ENCODE measurements around the gene IGFBP4.
"Not testable (repeated sequence)": the region's sequence is repeated elsewhere in the genome, so short reads cannot be mapped to it uniquely, and the experiment has no call there.

IGFBP4 gene

DNA sequence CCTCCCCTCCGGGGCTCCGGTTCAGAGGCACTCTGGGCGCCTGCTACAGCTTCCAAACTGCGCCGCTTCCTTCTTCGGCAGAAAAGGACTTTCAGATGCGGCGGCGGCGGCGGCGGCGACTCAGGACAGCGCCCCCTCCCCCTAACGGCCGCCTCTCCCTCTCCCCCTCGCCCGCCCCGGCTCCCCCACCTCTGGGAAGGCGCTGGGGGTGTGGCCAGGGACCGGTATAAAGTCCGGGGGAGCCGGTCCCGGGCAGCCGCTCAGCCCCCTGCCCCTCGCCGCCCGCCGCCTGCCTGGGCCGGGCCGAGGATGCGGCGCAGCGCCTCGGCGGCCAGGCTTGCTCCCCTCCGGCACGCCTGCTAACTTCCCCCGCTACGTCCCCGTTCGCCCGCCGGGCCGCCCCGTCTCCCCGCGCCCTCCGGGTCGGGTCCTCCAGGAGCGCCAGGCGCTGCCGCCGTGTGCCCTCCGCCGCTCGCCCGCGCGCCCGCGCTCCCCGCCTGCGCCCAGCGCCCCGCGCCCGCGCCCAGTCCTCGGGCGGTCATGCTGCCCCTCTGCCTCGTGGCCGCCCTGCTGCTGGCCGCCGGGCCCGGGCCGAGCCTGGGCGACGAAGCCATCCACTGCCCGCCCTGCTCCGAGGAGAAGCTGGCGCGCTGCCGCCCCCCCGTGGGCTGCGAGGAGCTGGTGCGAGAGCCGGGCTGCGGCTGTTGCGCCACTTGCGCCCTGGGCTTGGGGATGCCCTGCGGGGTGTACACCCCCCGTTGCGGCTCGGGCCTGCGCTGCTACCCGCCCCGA is at the start of gene IGFBP4:
Gene IGFBP4 (plus strand): TSS at position 255 of the 792 bp plus-strand sequence. CDS start 286 bp downstream, at position 541.
- Mint-ChIP-seq H3K4me3 (peak within 1 kb of the TSS; percentile 82), H3K27me3 (peaks cover 38% of the 10 kb centered on the region), H3K36me3 (peaks cover 15% of the 10 kb centered on the region), H3K9me3 (no peaks in the 10 kb centered on the region), H3K27ac (peak within 1 kb of the TSS; percentile 92), H3K4me1 (peaks cover 57% of the 10 kb centered on the region)
- DNase-seq = peak; percentile 81
- CTCF ChIA-PET = interaction anchor here (0.6 to 9.1 kb wide), 21 partner anchors 9 to 143 kb away, joined by 3 to 73 read pairs (median 4); partner anchors contain the start of gene TOP2A

DNA sequence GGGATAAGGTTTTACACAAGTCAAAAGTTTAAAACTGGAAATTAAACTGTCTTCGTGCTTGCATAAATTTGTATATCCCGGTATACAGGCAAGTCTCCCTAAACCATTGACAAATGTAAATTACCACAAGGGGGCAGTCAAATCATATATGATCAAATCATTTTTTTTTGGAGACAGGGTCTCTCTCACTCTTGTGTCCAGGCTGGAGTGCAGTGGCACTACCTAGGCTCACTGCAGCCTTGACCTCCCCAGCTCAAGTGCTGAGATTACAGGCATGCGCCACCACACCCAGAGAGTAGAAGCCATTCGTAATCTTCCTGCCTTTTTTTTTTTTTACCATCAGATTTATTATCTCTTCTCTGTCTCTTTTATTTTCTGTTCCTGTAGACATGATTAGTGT is 44.1 kb upstream of the IGFBP4 start:
- no peaks in the 10 kb centered on the region for H3K27me3 Mint-ChIP-seq
- DNase-seq = no peak
- H3K4me1 Mint-ChIP-seq = peaks cover 36% of the 10 kb centered on the region
- H3K36me3 Mint-ChIP-seq = peaks cover 57% of the 10 kb centered on the region
- no peaks in the 10 kb centered on the region for H3K9me3 Mint-ChIP-seq
- H3K4me3 Mint-ChIP-seq = no peak overlapping the region
- peak overlapping the region; percentile 82 for H3K27ac Mint-ChIP-seq
- CTCF ChIA-PET = interaction anchor here (1.1 to 2.3 kb wide), 7 partner anchors 14 to 133 kb away, joined by 3 to 12 read pairs (median 5); no protein-coding TSS in a partner anchor

DNA sequence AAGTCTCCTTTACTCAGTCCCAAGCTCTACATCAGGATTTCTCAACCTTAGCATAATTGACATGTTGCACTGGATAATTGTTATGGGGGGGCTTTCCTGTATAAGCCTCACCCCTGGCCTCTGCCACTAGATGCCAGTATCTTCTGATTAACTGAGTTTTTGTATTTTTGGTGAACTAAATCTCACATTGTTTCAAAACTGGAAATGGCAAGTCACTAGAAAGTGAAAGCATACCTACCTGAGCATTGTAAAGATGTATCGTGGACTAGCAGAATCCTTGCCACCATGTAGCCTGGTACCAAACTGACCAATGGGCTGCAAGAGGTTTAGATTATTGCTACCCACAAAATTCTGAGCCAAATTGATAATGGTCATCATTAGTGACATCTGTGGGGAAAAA is 40.6 kb upstream of the IGFBP4 start:
- Mint-ChIP-seq H3K27me3 (no peaks in the 10 kb centered on the region), H3K4me1 (peaks cover 39% of the 10 kb centered on the region), H3K27ac (peak overlapping the region; percentile 88), H3K36me3 (peaks cover 62% of the 10 kb centered on the region), H3K9me3 (no peaks in the 10 kb centered on the region), H3K4me3 (peak overlapping the region; percentile 33)
- no peak for DNase-seq
- CTCF ChIA-PET = interaction anchor here (1.0 to 1.6 kb wide), 2 partner anchors 10 to 15 kb away, joined by 3 to 5 read pairs; no protein-coding TSS in a partner anchor

DNA sequence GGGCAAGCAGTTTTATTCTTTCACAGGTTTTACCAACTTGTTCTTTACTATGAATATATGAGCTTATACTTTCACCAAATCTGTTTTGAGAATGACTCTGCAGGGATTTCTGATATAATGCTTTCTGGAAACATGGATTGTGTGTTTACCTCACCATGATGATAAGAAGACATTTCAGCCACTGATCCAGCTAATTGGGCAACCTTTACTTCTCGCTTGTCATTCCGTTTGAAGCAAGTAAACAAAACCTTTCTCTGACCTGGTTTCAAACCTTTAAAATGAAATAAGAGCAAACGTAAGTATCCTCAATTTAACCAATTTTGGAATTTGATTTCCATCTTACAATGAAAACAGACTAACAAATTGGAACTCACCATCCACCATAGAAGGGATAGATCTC is 39.2 kb upstream of the IGFBP4 start:
- Mint-ChIP-seq H3K36me3 (peaks cover 55% of the 10 kb centered on the region), H3K4me1 (peaks cover 39% of the 10 kb centered on the region), H3K27me3 (no peaks in the 10 kb centered on the region), H3K9me3 (no peaks in the 10 kb centered on the region), H3K4me3 (no peak overlapping the region), H3K27ac (no peak overlapping the region)
- DNase-seq = no peak
- CTCF ChIA-PET = interaction anchor here (0.6 to 1.6 kb wide), 3 partner anchors 11 to 164 kb away, joined by 3 to 5 read pairs (median 4); no protein-coding TSS in a partner anchor

DNA sequence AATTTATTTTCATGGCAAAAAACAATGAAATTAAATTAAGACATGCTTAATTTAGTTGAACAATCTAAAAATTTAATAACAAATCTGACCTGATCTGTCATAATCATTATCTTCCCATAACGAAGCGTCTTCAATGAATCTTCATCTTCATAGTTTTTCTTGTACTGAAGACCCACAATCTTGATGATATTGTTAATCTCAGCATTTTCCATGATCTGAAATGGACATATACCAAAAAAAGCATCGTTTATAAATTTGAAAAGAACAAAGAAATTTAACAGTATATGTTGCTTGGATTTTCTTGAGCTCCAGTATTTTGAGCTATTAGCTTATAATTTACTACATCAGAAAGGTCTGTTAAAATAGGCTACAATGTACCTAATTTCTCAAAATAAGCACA is 35.8 kb upstream of the IGFBP4 start:
- H3K27ac Mint-ChIP-seq = no peak overlapping the region
- peaks cover 53% of the 10 kb centered on the region for H3K36me3 Mint-ChIP-seq
- no peak overlapping the region for H3K4me3 Mint-ChIP-seq
- H3K27me3 Mint-ChIP-seq = no peaks in the 10 kb centered on the region
- no peak for DNase-seq
- peaks cover 45% of the 10 kb centered on the region for H3K4me1 Mint-ChIP-seq
- CTCF ChIA-PET = interaction anchor here (0.6 to 1.1 kb wide), 2 partner anchors 9 to 126 kb away, joined by 3 read pairs; no protein-coding TSS in a partner anchor
- H3K9me3 Mint-ChIP-seq = no peaks in the 10 kb centered on the region

DNA sequence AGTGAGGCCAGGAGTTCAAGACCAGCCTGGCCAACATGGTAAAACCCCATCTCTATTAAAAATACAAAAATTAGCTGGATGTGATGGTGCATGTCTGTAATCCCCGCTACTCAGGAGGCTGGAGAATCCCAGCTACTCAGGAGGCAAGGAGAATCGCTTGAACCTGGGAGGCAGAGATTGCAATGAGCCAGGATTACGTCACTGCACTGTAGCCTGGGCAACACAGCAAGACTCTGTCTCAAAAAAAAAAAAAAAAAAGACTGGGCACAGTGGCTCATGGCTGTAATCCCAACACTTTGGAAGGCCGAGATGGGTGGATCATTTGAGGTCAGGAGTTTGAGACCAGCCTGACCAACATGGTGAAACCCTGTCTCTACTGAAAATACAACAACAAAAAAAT is 33.7 kb upstream of the IGFBP4 start:
- H3K9me3 Mint-ChIP-seq, DNase-seq, H3K27ac Mint-ChIP-seq, H3K27me3 Mint-ChIP-seq, H3K4me3 Mint-ChIP-seq: not testable (repeated sequence)
- CTCF ChIA-PET = interaction anchor here (1.2 to 1.5 kb wide), 4 partner anchors 21 to 150 kb away, joined by 3 to 5 read pairs (median 4); no protein-coding TSS in a partner anchor
- Mint-ChIP-seq H3K36me3 (peaks cover 53% of the 10 kb centered on the region), H3K4me1 (peaks cover 44% of the 10 kb centered on the region)

DNA sequence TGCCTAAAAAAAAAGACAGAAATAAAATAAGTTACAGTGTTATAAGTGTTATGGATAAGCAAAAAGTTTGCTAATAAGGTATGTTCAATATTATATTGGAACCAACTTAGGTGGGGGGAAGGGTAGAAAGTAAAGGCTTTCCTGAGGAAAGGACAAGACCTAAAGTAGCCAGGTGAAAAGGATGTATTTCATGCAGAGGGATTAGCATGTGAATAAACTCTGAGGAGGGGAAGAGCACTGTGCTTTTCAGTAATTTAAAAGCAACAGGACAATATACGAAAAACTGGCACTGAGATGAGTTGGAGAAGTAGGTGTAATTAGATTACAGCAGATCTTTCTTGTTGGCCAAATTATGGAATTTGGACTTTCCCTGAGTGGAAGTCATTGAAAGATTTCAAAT is 33.2 kb upstream of the IGFBP4 start:
- Mint-ChIP-seq H3K36me3 (peaks cover 55% of the 10 kb centered on the region), H3K27ac (peak overlapping the region; percentile 22), H3K4me1 (peaks cover 45% of the 10 kb centered on the region), H3K9me3 (no peaks in the 10 kb centered on the region), H3K4me3 (no peak overlapping the region), H3K27me3 (no peaks in the 10 kb centered on the region)
- CTCF ChIA-PET = interaction anchor here (0.5 to 3.4 kb wide), 7 partner anchors 9 to 107 kb away, joined by 3 to 14 read pairs (median 3); no protein-coding TSS in a partner anchor
- no peak for DNase-seq

DNA sequence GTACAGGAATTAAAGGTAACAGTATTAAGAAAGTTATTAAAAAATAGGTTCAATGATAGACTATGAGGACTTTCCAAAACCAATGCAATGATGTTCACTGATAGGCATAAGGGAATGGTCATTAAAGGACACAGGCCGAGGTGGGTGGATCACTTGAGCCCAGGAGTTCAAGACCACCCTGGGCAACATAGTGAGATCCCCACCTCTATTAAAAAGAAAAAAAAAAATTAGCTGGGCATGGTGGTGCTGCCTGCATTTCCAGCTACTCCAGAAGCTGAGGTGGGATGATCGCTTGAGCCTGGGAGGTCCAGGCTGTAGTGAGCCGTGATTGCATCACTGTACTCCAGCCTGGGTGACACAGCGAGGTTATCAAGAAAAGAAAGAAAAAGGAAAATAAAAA is 31.4 kb upstream of the IGFBP4 start:
- peaks cover 56% of the 10 kb centered on the region for H3K36me3 Mint-ChIP-seq
- H3K27ac Mint-ChIP-seq = peak overlapping the region; percentile 65
- no peak for DNase-seq
- peaks cover 58% of the 10 kb centered on the region for H3K4me1 Mint-ChIP-seq
- CTCF ChIA-PET = interaction anchor here (0.6 to 3.4 kb wide), 8 partner anchors 11 to 143 kb away, joined by 3 to 14 read pairs (median 3); no protein-coding TSS in a partner anchor
- no peaks in the 10 kb centered on the region for H3K9me3 Mint-ChIP-seq
- H3K27me3 Mint-ChIP-seq = no peaks in the 10 kb centered on the region
- H3K4me3 Mint-ChIP-seq = no peak overlapping the region

DNA sequence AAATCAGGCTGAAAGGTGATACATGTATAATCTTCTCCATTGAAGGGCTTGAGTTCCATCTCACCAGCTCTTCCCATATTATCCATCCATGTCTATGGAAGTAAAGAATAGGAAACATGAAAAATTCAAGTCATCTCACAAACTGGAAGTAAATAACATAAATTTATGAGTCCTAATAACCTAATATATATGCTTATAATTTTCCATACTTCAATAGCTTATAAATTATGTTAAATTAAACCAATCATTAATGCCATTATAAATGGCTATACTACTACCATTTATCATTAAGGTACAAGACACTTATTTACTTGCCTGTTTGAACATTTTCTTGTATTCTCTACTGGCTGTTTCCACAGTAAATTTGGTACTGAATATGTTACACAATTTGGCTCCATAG is 30.4 kb upstream of the IGFBP4 start:
- no peak for DNase-seq
- no peaks in the 10 kb centered on the region for H3K27me3 Mint-ChIP-seq
- H3K4me1 Mint-ChIP-seq = peaks cover 58% of the 10 kb centered on the region
- peak overlapping the region; percentile 28 for H3K27ac Mint-ChIP-seq
- peaks cover 50% of the 10 kb centered on the region for H3K36me3 Mint-ChIP-seq
- H3K9me3 Mint-ChIP-seq = no peaks in the 10 kb centered on the region
- no peak overlapping the region for H3K4me3 Mint-ChIP-seq
- CTCF ChIA-PET = interaction anchor here (0.7 to 3.4 kb wide), 7 partner anchors 12 to 147 kb away, joined by 3 to 14 read pairs (median 4); no protein-coding TSS in a partner anchor

DNA sequence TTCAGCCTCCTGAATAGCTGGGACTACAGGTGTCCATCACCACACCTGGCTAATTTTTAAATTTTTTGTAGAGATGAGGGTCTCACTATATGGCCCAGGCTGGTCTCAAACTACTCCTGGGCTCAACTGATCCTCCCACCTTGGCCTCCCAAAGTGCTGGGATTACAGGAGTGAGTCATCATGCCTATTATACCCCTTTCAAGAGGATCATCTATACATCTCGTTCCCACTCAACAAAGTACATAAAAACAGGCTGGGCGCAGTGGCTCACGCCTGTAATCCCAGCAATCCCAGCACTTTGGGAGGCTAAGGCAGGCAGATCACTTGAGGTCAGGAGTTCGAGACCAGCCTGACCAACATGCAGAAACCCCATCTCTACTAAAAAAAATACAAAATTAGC is 28.9 kb upstream of the IGFBP4 start:
- not testable (repeated sequence) for H3K27me3 Mint-ChIP-seq, H3K9me3 Mint-ChIP-seq, H3K27ac Mint-ChIP-seq, H3K4me3 Mint-ChIP-seq, DNase-seq
- Mint-ChIP-seq H3K36me3 (peaks cover 50% of the 10 kb centered on the region), H3K4me1 (peaks cover 70% of the 10 kb centered on the region)
- CTCF ChIA-PET = interaction anchor here (0.6 to 2.7 kb wide), 8 partner anchors 12 to 145 kb away, joined by 3 to 13 read pairs (median 6); partner anchors contain the start of gene GJD3

DNA sequence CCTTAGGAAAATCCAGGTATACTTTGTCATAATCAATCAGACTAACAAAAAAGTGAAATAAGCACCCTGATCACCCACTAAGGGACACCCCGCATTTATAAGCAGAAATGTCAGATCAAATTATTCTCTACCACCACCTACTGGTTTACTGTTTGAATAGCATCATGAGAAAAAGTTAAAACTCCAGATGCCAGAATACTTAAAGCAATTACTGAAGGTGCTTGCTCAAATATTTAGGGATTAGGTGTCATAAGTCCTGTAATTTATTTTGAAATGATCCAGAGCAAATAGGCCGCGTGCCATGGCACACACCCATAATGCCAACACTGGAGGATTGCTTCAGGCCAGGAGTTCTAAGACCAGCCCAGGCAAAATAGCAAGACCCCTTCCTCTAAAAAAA is 27.9 kb upstream of the IGFBP4 start:
- peaks cover 43% of the 10 kb centered on the region for H3K36me3 Mint-ChIP-seq
- CTCF ChIA-PET = interaction anchor here (0.5 to 5.5 kb wide), 18 partner anchors 9 to 376 kb away, joined by 3 to 52 read pairs (median 4); partner anchors contain the start of genes GJD3 and IGFBP4
- no peak for DNase-seq
- H3K9me3 Mint-ChIP-seq = no peaks in the 10 kb centered on the region
- peak overlapping the region; percentile 55 for H3K27ac Mint-ChIP-seq
- peak overlapping the region; percentile 33 for H3K4me3 Mint-ChIP-seq
- H3K27me3 Mint-ChIP-seq = no peaks in the 10 kb centered on the region
- H3K4me1 Mint-ChIP-seq = peaks cover 72% of the 10 kb centered on the region

DNA sequence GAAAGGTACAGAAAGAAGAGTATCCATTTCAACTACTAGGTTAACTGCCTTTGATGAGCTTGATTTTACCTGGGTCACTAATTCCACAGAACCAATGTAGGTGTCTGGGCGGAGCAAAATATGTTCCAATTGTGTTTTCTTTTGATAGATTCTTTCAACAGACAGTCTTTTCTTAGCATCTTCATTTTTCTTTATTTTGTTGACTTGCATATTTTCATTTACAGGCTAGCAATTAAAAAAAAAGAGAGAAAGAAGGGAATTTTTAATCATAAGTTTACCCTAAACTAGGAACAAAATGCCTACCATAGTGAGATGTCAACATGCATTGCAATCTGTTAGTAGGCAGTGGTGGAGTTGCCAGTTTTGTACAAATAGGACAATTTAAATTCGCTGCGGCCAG is 26.6 kb upstream of the IGFBP4 start:
- peak overlapping the region; percentile 92 for H3K27ac Mint-ChIP-seq
- no peak for DNase-seq
- CTCF ChIA-PET = interaction anchor here (0.9 to 5.5 kb wide), 15 partner anchors 10 to 144 kb away, joined by 3 to 52 read pairs (median 4); partner anchors contain the start of gene IGFBP4
- H3K4me1 Mint-ChIP-seq = peaks cover 62% of the 10 kb centered on the region
- H3K36me3 Mint-ChIP-seq = peaks cover 31% of the 10 kb centered on the region
- peak overlapping the region; percentile 90 for H3K4me3 Mint-ChIP-seq
- H3K9me3 Mint-ChIP-seq = no peaks in the 10 kb centered on the region
- H3K27me3 Mint-ChIP-seq = no peaks in the 10 kb centered on the region

DNA sequence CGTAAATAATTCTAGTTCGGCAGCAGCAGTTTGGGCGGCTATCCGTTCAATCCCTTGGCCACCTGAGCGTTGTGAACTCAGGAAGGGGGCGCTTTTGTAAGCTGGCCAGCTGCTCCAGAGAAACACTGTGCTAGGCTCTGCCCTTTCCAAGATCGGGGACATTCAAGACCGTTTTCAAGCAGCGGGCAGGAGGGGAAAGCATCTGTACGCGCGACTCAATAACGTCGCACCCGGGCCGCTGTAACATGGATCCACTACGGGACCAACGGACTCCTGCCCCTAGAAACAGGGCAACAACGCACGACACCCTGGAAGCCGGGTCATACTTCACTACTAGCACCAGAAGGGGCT is 26.0 kb upstream of the IGFBP4 start:
- Mint-ChIP-seq H3K4me3 (peak overlapping the region; percentile 90), H3K27ac (peak overlapping the region; percentile 92), H3K36me3 (peaks cover 26% of the 10 kb centered on the region), H3K9me3 (no peaks in the 10 kb centered on the region), H3K27me3 (no peaks in the 10 kb centered on the region), H3K4me1 (peaks cover 57% of the 10 kb centered on the region)
- DNase-seq = no peak
- CTCF ChIA-PET = interaction anchor here (0.9 to 5.5 kb wide), 14 partner anchors 10 to 144 kb away, joined by 3 to 52 read pairs (median 4); partner anchors contain the start of gene IGFBP4
